A549 treated with AZD9567 at 1 μM for 4 hours (cell line): ENCODE measurements around the gene PLEKHM3. TPM values are rescaled to one million over a fixed set of nuclear protein-coding genes. Genes with fewer than 3 reads are reported as not detected.

Experiments
- total RNA-seq: library from RNA; stranded (reverse); fragments of 200-300 nt; extraction: Qiagen RNA extraction; gene quantifications from 5 replicates; pipeline ENCODE4 v1.2.3, GENCODE V29; 2022; ENCODE audit not compliant: insufficient read depth

Gene PLEKHM3
- 2.0 to 5.2 TPM (median 2.6 TPM) in 5 replicates for total RNA-seq

GRCh38 chr2:208025037-208025813 is at the start of gene PLEKHM3:
Gene PLEKHM3 (minus strand): TSS chr2:208025527. CDS start chr2:208001639, 23,888 bp downstream.

Other genes starting within 250 kb of the PLEKHM3 start
- gene CRYGD, start 99.0 kb upstream of the PLEKHM3 start, total RNA-seq: not detected in 5 replicates
- gene CRYGC, start 104.3 kb upstream of the PLEKHM3 start, total RNA-seq: 0.22 TPM in 1 of 5 replicates, not detected in the others
- gene CRYGB, start 120.6 kb upstream of the PLEKHM3 start, total RNA-seq: not detected in 5 replicates
- gene CRYGA, start 138.1 kb upstream of the PLEKHM3 start, total RNA-seq: not detected in 5 replicates
- not detected in 5 replicates for gene C2orf80, start 164.5 kb upstream of the PLEKHM3 start, total RNA-seq
- gene IDH1, start 229.5 kb upstream of the PLEKHM3 start, total RNA-seq: 77.4 to 91.3 TPM (median 84.4 TPM) in 5 replicates
- 4.5 to 7.0 TPM (median 6.9 TPM) in 5 replicates for gene PIKFYVE, start 240.7 kb upstream of the PLEKHM3 start, total RNA-seq